ENCODE measurements around the gene NGRN.
"Not testable (repeated sequence)": the region's sequence is repeated elsewhere in the genome, so short reads cannot be mapped to it uniquely, and the experiment has no call there.

NGRN gene

DNA sequence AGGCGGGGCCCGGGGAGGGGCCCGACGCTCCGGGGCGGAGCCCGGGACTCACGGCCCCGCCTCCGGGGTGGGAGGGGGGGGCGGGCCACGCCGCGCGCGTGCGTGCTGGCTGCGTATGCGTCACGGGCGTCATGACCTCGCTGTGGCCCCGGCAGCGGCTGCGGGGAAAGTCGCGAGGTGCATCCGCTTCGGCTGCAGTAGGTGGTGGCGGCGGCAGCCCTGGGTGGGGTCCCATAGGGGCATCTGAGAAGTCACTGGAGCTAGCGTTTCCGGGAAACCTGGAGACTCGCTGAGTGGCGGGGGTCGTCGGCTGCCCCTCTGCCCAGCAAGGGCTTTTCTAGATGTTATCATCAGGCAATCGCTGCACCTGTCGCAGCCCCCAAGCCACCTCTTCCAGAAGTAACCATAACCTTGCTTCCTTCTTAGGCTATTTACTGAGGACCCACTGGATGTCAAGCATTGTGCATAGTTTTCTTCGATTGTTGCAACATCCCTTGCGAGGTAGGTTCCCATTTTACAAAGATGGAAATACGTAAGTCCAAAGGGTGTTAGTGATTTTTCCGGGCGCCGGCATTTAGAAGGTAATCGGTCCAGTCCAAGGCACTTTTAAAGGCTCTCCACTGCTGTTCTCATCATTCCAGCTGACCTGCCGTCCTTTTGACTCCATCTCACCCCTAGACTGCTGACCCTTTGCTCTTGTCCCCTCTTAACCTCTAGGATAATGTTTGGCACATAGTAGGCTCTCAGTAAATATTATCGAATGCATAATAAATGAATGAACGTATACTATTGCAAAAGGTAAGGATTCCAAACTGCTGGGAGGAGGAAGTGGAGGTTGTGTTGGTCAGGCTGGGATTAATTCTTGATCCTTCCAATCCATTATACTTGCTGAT lies 31.1 kb upstream of the NGRN start, which contains the start of gene GDPGP1:
Gene GDPGP1, plus strand, starts transcription at position 114 of the 893 bp plus-strand sequence. CDS start 6,700 bp downstream, outside the sequence.
- DNase-seq (ENCODE audit: low spot score), result peak; percentile 31

GRCh38 chr15:90239371-90239770 lies 26.1 kb upstream of the NGRN start:
- DNase-seq (ENCODE audit: low spot score), result no peak

- DNase-seq (ENCODE audit: low spot score), result no peak
These were observed 24.6 kb upstream of the NGRN start for GRCh38 chr15:90240856-90241255.

DNA sequence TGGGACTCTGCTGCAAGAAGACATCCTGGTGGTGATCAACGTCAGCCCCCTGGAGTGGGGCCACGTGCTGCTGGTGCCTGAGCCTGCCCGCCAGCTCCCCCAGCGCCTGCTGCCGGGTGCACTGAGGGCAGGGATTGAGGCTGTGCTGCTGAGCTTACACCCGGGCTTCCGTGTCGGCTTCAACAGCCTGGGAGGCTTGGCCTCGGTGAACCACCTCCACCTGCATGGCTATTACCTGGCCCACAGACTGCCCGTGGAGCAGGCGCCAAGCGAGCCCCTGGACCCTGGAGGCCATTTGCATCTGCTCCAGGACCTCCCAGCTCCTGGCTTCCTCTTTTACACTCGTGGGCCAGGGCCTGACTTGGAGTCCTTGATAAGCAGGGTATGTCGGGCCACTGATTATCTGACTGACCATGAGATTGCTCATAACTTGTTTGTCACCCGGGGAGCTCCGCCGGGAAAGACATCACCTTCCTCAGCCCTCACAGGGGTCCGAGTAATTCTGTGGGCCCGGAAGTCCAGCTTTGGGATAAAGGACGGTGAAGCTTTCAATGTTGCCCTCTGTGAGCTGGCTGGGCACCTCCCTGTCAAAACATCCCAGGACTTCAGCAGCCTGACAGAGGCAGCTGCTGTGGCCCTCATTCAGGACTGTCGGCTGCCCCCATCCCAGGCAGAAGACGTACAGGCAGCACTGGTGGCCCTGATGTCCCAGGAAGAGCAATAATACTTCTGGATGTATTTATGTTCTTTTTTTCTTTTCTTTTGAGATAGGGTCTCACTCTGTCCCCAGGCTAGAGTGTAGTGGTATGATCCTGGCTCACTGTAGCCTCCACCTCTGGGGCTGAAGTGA lies 23.9 kb upstream of the NGRN start:
- DNase-seq (ENCODE audit: low spot score), result no peak

DNA sequence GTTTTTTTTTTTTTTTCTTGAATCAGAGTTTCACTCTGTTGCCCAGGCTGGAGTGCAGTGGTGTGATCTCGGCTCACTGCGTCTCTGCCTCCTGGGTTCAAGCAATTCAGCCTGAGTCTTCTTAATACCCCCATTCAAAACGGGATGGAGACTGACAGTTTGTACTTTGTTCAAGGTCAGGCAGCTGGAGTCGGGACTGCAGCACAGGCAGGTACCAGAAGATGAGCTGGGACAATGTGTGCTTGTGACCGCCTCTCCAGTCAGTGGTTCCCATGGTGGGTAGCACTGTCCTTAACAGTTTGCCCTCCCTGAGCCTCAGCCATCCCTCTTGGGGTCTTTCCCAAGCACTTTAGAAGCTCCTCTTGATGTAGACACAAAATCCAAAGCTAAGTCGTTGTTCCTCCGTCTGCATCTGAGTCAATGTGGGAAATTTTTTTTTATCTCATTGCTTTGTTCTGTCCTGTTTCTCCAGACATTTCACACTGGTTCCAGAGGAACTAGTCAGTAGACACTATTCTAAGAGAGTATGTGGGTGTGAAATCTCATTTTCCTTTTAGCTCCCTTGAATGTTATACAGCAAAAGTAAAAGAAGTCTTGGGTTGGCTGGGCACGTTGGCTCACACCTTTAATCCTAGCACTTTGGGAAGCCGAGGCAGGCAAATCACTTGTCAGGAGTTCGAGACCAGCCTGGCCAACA lies 21.4 kb upstream of the NGRN start:
- DNase-seq (ENCODE audit: low spot score), result no peak

- no peak for DNase-seq (ENCODE audit: low spot score)
These were observed 16.7 kb upstream of the NGRN start for GRCh38 chr15:90248789-90249202.

- peak; percentile 86 for DNase-seq (ENCODE audit: low spot score)
These were observed 16.1 kb upstream of the NGRN start, which contains the start of gene TTLL13 for GRCh38 chr15:90249203-90249863. TTLL13 (plus strand) TSS chr15:90249556; CDS start chr15:90250631, 1,075 bp downstream.

- DNase-seq (ENCODE audit: low spot score), result no peak
These were observed 7.7 kb upstream of the NGRN start for GRCh38 chr15:90257776-90258175.

DNA sequence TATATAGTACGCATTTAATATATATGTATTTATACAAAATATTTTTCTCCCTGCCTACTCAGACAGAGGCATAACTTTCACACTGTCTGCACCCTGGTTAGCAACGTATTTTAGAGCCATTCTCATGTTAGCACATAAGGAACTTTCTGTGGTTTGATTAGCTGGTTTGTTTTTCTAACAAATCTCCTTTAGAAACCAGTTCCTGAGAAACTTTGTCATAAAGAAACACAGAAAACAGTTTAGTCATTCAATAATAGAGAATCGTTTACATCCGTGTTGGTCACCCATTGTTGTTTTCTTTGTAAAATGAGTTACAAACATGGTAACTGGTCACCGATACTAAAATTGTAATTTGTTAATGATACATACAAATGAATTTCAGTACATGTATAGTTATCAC lies 5.9 kb upstream of the NGRN start:
- DNase-seq (ENCODE audit: low spot score), result no peak

DNA sequence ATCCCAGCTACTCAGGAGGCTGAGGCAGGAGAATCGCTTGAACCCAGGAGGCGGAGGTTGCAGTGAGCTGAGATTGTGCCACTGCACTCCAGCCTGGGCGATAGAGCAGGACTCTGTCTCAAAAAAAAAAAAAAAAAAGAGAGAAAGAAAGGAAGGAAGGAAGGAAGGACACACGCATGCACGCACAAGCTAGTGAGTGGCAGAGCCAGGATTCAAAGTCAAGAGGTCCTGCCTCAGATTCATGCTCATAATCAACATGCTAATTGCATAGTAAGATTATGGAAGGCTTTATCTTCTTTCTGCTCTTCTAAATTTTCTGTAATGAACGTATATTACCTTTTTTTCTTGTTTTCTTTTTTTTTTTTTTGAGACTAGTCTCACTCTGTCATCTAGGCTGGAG lies 4.7 kb upstream of the NGRN start:
- not testable (repeated sequence) for DNase-seq (ENCODE audit: low spot score)

GRCh38 chr15:90261811-90262210 lies 3.7 kb upstream of the NGRN start:
- no peak for DNase-seq (ENCODE audit: low spot score)

DNA sequence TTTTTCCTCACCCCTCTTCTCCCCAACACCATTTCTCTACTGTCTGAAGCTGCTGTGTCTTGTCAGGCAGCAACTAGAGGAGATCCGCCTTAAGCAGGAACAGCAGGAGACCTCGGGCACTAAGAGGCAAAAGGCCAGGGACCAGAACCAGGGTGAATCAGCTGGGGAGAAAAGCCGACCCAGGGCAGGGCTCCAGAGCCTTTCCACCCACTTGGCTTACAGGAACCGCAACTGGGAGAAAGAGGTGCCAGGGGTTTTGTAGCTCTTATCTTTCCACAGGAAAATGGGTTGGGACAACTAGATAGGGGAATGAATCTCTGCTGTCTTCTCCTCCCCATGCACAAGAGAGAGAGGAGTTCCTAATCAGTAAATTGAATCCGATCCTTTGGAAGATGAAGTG lies 3.0 kb upstream of the NGRN start:
- no peak for DNase-seq (ENCODE audit: low spot score)

GRCh38 chr15:90264671-90265070 lies 801 bp upstream of the NGRN start:
- DNase-seq (ENCODE audit: low spot score), result peak; percentile 82

GRCh38 chr15:90266061-90266431 lies 574 bp downstream of the NGRN start:
- DNase-seq (ENCODE audit: low spot score), result peak; percentile 58

- peak; percentile 67 for DNase-seq (ENCODE audit: low spot score)
These were observed 1.0 kb downstream of the NGRN start for GRCh38 chr15:90266485-90266884.

- DNase-seq (ENCODE audit: low spot score), result no peak
These were observed 2.9 kb downstream of the NGRN start for GRCh38 chr15:90268415-90268814.

DNA sequence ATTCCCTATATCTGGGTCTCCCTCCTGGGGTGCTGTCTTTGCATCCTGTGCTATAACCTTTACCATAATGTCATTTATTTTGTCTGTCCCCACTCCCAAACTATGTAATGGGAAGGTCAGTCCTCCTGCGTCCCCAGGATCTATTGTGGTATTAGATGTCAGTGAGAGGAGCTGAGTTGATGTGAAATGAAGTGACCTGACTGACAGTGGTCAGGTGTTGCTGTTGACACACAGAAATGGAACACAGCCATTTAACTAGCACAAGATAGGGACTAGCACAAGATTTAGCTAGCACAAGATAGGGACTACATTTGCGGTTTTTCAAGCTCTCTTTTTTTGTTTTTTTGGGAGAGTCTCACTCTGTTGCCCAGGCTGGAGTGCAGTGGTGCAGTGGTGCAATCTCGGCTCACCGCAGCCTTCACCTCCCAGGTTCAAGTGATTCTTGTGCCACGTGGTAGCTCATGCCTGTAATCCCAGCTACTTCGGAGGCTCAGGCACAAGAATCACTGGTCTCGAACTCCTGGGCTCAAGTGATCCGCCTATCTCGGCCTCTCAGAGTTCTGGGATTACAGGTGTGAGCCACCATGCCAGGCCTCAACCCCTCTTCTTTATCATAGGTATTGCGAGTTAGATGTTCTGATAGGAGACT lies 5.2 kb downstream of the NGRN start:
- DNase-seq (ENCODE audit: low spot score), result no peak

DNA sequence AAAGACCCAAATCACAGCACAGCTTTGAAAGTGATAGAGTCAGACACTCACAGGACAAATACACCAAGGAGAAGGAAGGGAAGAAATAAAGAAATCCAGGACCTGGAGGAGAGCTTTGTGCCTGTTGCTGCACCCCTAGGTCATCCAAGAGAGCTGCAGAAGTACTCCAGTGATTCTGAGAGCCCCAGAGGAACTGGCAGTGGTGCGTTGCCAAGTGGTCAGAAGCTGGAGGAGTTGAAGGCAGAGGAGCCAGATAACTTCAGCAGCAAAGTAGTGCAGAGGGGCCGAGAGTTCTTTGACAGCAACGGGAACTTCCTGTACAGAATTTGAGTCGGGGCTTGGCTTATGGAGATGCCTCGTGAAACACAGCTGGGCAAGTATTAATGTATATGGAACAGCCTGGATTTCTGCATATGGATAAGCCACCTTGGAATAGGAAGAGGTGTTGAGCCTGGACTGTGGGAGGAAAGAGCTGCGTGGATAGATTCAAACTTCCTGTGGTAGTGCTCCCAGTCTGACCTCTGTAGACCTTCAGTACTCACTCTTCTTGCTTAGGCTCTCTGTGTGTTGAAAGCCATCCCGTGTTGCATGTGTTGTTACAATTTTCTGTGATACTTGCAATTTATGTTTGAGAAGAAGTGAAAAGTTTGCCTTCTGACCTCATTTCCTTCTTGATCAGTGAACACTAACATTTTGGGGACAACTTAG lies 6.1 kb downstream of the NGRN start:
- no peak for DNase-seq (ENCODE audit: low spot score)

GRCh38 chr15:90278467-90278866 lies 13.0 kb downstream of the NGRN start:
- DNase-seq (ENCODE audit: low spot score), result not testable (repeated sequence)

GRCh38 chr15:90280743-90281142 lies 15.3 kb downstream of the NGRN start:
- not testable (repeated sequence) for DNase-seq (ENCODE audit: low spot score)

Measured in RKO (cell line).